GM21367 (cell line): ENCODE data around the gene MOG.

Experiments used
- ATAC-seq: cut with Tn5 transposase; IDR thresholded peaks from one replicate; pipeline ENCODE4 v1.9.1; 2021; ENCODE audit not compliant: unreplicated experiment

Gene MOG

GRCh38 chr6:29675561-29675960 lies 18.7 kb downstream of the MOG start:
- ATAC-seq, result no peak

GRCh38 chr6:29676981-29677601 lies 20.2 kb downstream of the MOG start:
- no peak for ATAC-seq

GRCh38 chr6:29678114-29678513 lies 21.2 kb downstream of the MOG start:
- ATAC-seq, result no peak

GRCh38 chr6:29679962-29680361 lies 23.1 kb downstream of the MOG start:
- no peak for ATAC-seq

DNA sequence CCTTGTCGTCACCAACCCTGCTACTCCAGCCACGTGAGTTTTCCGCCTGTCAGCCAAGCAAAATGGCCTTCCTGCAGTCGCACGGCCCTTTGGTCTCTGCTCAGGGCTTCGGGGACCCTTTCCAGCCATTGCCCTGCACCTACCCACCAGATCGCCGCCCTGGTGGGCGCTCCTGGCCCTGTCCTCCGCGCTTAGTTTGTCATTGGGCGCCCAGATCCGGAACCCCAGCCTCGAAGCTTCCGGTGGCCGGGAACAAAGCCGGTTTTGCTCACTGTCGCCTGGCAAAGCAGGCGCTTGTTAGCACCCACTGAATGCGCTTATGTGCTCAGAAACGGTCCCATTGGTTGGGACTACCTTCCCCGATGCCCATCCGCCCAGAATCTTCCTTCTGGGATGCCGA lies 23.5 kb downstream of the MOG start:
- ATAC-seq, result no peak

DNA sequence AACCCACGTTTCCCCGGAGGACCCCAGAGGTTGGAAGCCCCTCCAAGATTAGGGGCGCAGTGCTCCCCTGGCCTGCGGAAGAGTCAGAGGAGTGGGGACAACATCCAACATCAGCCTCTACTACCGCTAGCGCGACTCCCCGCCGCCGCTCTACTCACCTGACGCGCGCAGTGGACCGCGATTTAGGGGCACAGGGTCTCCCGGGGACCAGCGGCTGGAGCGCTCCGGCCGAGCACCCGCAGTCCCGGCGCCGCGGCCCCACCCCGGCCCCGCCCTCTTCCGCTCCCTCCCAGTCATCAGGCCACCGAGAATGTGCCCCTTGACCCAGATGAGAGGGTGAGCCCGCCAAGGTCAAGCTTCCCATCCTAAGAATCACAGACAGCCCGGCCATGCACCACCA lies 24.0 kb downstream of the MOG start, which contains the start of gene ZFP57:
Gene ZFP57, minus strand, starts transcription at position 249 of the 400 bp plus-strand sequence. CDS start 4,149 bp downstream, outside the sequence.
- no peak for ATAC-seq

DNA sequence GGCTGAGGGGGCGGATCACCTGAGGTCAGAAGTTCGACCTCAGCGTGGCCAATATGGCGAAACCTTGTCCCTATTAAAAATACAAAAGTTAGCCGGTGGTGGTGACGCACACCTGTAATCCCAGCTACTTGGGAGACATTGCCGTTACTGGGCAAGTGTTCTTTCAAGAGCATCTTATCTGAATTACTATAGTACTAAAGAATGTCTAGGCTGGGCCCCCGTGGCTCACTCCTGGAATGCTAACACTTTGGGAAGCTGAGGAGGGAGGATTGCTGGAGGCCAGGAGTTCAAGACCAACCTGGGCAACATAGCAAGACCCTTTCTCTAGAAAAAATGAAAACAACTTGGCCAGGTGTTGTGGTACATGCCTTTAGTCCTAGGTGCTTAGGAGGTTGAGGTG lies 24.9 kb downstream of the MOG start:
- ATAC-seq, result no peak

GRCh38 chr6:29685718-29686326 lies 28.9 kb downstream of the MOG start:
- no peak for ATAC-seq

DNA sequence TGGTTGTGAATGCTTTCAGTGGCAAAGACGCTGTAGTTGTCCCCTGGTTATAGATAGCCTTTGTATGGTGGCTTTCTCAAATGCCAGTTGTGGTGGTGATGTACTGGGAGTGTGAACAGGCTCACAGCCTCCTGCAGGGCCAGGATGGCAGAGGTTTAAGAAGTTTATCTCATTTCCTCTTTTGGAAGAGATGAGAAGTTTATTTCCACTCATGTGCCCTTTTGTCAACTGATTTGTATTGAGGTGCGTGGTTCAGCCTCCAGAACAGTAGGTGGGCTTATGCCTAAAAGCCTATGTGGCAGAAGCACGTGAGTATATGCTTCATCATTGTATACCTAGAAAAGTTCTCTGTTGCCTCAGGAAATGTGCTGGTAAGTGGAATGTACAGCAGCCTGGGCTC lies 37.7 kb downstream of the MOG start:
- ATAC-seq, result no peak

DNA sequence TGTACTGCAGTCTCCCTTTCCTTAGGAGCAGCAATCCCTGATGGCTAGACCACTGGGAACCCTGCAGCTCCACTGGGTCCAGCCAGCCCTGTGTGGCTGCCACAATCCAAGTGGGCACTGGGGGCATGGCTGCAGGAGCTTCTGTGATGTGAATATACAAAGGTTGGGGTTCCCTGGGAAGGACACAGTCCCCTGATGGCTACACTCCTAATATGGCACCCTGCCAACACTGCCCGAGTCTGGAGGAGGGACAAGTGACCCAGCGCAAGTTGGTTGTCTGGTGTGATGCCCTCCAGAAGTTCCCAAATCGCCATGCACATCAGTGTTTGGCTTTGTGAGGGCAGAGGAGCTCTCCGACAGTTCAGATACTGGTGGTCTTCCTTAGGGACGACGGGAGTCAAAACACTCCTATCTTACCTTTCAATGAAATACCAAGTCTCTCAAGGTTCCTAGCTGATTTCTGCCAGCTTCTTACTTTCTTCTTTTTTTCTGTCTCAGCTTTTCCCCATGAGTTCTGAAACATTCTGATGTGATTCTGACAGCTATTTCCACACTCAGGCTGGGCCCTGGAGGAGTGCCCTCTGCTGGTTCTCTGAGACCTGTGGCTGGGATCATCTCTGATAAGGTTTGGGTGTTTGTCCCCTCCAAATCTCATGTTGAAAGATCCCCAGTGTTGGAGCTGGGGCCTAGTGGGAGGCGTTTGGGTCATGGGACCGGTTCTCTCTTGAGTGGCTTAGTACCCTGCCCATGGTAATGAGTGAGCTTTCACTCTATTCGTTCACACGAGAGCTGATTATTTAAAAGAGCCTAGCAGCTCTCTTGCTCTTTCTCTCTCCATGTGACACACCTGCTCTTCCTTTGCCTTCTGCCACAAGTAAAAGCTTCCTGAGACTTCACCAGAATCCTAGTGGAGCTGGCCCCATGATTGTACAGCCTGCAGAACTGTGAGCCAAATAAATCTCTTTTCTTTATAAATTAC lies 39.5 kb downstream of the MOG start:
- no peak for ATAC-seq

- no peak for ATAC-seq
Measured at GRCh38 chr6:29702519-29703103, 45.7 kb downstream of the MOG start.

GRCh38 chr6:29705389-29706231 lies 48.7 kb downstream of the MOG start:
- ATAC-seq, result no peak

GRCh38 chr6:29708432-29709179 lies 51.7 kb downstream of the MOG start:
- ATAC-seq, result no peak

- no peak for ATAC-seq
Measured at GRCh38 chr6:29709188-29709587, 52.3 kb downstream of the MOG start.

- ATAC-seq, result no peak
Measured at GRCh38 chr6:29710281-29710941, 53.5 kb downstream of the MOG start.

- no peak for ATAC-seq
Measured at GRCh38 chr6:29720863-29721262, 64.0 kb downstream of the MOG start.
